HG03565 (cell line): ENCODE results near the gene MOB1B.

Experiments used
- ATAC-seq: cut with Tn5 transposase; IDR thresholded peaks from one replicate; pipeline ENCODE4 v1.9.1; 2021; ENCODE audit warnings: mild to moderate bottlenecking, moderate library complexity; ENCODE audit not compliant: unreplicated experiment

Gene MOB1B

DNA sequence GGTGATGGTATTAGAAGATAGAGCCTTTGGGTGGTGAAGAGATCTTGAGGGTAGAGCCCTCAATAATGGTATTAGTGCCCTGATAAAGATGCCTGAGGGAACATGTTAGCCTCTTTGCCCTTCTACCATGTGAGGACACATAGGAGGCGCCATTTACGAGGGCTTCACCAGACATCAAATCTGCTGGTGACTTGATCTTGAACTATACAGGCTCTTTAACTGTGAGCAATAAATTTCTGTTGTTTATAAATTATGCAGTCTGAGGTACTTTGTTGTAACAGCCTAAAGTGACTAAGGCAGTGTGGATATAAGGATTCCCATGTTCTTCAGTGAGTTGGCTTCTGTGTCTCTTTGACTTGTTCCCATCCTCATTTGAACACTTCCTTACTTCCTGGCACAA lies 11.8 kb downstream of the MOB1B start:
- ATAC-seq = no peak

DNA sequence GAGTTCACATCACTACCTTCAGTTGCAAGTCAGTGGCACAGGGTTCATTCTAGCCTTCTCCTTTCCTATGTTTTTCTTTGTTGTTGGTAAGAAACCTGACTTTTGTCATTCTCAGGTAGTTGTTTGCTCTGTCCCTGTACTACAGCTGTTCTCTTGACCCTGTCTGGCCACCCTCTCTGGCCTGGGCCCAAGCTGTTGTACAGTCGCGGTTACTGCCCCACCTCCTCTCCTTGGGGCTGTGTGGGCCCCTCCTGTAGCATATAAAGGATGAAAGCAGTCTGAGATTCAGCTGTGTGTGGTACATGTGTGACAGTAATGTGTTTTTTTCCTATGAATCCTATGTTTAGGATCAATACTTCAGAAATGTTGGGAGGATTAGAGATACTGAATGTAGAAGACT lies 12.5 kb downstream of the MOB1B start:
- ATAC-seq = no peak

DNA sequence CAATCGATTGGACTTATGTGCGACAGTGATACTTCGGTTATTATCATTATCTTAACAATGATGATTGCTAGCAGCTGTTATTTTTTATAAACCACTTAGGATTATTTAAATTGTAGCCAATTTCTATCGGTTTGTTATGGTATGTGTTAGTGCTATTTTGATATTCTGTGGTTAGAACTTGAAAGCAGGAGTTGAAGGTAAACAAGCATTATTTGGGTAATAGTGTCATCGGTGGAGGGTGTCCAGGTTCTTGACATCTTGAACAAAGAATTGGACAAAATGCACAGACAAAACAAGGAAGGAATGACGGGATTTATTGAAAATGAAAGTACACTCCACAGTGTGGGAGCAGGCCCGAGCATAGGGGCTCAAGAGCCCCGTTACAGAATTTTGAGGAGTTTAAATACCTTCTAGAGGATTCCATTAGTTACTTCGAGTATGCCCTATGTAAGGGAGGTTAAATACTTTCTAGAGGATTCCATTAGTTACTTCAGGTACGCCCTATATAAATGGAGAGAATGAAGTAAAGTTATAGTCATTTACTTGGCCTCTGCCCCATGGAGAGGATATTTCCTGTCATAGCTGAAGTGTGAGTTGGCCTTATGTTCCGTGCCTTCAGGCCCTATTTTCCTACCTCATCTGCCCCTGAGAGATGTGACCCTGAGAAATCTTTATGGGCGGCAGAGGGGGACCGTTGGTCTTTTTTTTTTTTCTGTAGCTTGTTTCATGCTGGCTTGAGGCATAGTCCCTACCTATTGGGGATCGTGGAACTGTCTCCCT lies 13.1 kb downstream of the MOB1B start:
- ATAC-seq = no peak

DNA sequence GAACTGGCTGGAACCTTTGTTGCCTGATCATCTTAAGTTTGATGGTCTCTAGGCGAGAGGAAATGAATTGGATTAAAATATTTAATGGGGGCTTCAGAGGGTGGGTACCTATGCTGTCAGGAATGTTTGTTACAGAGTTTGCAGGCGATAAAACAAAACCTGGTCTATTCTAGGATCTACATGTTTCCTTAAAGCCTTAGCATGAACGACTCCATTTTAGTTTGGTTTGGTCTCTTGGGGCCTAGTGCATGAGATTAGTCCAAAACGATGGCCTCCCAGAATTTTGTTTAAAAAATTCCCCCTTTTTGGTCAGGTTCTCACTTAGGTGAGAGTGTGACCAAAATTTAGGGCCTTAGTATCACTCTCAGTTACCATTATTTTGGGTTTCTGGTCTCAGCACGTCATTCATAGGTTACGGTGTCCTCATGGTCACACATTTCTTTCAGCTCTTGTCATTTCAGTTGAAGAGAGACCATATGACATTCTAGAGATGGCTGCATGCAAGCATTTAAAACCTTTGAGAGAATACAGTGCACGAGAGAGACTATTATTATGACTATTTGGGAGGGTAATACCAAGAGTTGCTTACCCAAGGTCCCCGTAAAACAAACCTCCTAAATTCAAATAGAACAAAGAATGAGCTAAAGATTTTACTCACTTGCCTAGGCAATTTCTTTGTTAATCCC lies 13.8 kb downstream of the MOB1B start:
- peak; percentile 49 for ATAC-seq

DNA sequence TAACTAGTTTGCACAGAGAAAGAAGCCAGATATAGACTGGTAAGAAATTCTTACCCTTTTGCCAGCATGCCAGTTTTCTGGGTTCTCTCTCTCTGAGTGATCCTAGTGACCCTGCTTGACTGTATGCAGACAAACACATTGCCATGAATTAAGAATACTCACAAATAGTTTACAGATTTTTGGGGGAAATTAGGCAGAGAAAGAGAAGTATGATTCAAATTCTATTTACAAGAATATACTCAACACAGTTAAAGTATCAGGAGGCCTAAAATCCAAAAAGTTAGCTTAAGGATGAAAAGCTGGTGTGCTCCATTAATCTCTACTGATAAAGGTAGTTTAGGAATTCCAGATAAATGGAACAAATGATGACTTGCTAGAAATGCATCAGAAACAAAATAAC lies 18.4 kb downstream of the MOB1B start:
- no peak for ATAC-seq

DNA sequence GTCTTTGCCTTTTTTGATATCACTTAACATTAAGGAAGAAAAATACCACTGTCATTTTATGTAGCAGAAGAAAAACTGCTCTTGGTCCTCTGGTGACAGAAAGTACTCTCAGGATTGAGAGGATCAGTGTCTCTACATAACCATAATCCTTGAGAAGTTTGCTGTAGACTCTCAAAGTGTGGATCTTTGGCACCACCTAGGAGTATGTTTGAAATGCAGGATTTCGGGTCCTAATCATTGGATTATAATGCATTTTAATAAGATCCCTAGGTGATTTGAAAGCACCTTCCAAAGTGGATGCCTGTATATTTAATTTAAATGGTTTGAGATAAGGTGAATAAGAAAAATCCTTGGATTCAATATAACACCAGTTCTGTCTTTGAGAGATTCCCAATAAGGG lies 23.2 kb downstream of the MOB1B start:
- no peak for ATAC-seq

DNA sequence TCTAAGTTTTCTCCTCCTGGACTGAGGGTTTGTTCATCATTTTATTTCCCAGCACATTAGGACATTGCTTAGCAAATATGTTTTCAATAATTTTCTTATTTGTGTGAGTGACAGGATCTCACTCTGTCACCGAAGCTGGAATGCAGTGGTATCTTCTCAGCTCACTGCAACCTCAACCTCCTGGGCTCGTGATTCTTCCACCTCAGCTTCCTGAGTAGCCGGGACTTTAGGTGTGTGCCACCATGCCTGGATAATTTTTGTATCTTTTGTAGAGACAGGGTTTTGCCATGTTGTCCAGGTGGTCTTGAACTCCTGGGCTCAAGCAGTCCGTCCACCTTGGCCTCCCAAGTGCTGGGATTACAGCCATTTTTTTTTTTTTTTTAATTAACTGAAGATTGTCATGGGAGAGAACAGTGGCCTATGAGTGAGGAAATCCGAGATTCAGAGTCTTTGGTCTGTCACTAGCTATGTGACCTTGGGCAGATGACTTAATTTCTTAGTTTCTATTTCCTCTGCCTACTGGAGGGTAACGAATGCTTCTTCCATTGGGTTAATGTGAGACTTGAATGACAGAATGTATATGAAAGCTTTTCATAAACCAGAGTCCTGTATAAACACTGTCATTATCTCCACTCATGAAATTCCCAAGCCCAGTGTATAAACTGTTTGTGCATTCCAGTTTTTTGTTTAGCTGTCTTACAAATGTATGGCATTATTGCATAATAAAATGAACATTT lies 23.9 kb downstream of the MOB1B start:
- ATAC-seq = peak; percentile 81

DNA sequence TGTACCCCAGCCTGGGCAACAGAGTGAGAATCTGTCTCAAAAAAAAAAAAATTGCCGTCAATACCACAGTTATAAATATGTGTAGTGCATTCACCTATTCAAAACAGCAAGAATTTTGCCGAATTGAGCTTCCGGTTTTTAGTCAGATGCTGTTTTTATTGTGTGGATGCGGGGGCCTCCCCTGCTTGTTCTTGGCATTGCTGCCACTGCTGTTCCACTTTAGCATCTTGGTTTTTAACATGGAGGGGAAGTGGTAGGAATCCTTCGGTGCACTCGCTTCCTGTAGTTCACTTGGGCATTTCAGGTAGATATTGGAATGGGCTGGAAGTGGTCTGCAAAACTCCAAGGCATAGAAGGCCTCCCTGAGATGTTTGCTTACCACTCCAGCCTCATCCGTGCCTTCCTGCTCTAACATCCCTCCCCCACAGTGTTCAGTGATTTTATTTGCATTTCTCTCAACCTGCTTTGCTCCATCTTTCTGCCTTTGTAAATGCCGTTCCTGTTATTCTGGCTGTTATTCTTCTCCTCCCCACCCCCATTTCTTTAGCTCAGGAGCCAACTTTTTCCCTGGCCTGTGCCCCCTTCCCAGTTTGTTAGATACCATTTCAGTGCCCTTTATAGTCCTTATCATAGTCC lies 25.5 kb downstream of the MOB1B start:
- ATAC-seq = peak; percentile 29

DNA sequence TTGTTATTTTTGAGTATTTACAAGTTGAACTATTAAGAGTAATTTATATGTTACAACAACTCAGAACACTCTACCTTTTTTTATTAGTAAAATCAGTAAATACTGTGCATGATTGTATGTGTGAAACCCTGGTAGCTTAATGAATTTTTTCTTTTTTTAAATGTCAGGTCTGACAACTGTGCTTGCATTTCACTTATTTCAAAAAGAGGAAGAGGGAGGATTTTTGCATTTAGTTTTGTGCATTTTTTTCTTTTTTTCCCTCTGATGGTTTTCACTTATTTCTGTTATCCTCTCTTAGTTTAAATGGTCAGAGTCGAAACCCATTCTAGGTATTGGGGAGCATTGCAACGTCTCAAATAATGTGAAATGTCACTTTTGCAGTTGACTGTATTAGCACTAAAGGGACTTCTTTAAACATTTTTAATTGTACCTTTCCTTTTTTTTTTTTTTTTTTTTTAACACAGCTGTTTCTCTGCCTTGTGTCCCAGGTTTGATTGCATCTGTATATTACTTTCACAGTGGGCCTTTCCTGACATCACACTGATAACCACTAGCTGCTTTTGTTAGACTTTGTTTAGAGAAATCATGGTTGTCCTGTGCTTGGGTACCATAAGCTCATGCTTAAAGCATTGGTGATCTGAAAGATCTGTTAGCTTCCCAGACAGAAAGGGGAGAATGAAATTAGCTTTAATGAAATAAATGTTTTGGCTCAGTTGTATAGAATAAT lies 28.5 kb downstream of the MOB1B start:
- ATAC-seq = no peak

DNA sequence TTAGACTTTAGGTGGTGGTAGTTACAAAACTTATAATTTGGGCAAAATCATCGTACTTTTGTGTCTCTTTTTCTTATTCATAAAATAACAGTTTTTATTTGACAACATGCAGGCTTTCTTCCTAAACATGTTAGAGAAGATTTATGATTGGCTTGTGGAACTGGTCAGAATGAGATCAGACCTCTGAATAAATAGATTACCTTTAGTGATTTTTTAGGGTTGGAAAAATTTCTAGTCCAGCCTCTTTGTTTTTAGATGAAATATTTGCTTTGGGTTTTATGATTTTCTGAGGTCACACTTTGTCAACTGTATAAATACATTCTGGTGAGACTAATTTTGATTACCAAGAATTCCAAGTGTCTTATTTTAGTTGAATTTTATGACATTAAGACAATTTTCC lies 29.2 kb downstream of the MOB1B start:
- no peak for ATAC-seq

DNA sequence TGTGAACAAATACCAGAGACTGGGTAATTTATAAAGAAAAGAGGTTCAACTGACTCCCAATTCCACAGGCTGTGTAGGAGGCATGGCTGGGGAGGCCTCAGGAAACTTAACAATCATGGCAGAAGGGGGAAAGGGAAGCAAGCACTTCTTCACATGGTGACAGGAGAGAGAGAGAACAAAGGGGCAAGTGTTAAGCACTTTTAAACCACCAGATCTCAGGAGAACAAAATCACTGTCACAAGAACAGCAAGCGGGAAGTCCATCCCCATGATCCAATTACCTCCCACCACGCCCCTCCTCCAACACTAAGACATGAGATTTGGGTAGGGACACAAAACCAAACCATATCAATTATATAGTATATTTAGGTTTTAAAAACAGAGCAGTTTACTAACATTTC lies 30.8 kb downstream of the MOB1B start:
- no peak for ATAC-seq

DNA sequence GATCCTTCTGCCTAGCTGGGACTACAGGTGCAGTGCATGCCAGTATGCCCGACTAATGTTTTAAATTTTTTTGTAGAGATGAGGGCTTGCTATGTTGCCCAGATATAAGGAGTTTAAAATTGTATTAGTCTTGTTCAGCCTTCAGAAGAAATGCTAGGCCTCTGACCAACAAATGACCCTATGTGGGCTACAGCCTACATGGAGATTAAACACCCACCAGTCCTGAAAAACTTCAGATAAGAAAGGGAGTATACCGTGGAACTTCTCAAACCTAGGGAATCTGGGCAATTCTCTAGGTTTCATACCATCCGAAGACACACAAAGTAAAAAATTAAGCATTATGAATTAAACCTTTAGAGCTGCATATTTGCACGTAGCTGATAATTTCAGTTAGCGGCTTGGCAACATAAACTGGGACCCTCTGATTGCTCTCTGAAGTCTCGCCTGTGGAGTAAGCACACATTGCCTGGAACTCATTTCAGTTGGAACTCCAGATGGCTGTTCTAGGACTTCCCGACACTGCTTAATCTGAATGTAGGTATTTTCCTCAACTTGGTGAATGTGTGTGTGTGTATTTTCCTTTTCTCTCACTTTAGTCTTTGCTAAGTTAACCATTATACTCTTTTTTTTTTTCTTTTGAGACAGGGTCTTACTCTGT lies 33.0 kb downstream of the MOB1B start:
- ATAC-seq = no peak

DNA sequence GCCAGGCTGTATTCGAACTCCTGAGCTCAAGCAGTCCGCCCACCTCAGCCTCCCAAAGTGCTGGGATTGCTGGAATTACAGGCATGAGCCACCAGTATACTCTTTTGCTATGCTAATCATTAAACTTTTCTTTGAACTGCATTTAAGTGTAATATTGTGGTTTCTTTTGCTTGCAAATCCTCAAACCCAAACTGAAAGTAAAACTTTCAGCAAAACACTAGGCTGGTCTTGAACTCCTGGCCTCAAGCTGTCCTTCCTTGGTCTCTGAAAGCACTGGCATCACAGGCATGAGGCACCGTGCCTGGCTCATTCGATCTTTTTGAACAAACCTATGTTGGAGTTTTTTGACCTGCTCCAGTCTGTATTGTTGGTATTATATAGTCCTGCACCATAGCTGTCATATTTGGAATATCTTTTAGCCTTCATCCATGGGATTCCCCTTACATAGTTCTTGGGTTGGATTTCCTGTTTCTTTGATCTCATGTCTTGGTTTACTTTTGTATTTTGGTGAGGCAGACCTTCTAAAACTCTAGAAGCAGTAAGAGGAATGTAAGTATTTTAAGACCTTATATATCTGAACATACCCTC lies 34.1 kb downstream of the MOB1B start:
- no peak for ATAC-seq

DNA sequence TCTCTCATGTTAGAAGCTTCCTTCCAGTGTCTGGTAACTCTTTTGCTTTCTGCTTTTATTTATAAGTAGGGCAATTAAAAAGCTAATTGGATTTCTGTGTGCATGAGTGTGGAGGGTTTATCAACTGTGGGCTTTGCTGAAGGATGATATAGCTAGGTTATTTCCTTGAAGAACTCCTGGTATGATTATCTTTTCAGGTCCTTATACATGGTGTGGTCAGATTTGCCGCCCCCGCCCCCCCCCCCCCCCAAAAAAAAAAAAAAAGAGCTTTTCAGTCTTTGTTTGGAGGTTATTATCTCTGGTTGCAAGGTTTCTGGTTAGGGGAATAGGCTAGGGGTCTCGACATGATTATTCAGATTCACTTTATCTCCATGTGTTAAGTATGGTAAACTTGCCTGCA lies 35.9 kb downstream of the MOB1B start:
- no peak for ATAC-seq

DNA sequence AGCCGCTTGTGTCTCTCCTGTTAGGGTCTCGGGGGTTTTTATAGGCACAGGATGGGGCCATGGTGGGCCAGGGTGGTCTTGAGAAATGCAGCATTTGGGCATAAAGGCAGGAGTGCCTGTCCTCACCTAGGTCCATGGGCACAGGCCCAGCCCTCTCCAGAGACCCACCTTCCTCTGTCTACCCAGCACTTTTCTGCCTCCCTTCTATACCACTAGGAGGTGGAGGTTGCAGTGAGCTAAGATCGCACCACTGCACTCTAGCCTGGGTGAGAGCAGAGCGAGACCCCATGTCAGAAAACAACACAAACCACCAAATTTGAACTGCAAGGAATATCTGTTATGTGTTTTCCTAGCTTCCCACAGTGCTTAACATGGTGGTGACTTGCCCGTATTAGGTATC lies 38.0 kb downstream of the MOB1B start:
- ATAC-seq = no peak

DNA sequence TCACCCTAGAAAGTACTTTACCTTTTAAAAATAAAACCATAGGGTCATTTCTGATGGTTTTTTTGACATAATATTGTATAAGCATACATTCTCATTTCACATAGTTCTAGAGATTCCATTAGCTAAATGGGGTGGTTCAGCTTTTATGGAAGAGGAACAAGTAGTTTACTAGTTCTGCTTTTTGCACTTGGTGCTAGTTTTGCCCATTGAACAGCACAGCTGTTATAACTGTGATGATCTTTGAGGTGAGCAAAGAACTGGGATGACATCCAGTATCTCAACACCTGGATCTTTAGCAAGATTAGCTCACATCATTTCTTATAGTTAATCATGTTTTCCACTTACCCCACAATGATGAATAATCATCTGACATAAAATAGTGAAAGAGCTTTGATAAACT lies 40.9 kb downstream of the MOB1B start:
- peak; percentile 69 for ATAC-seq

DNA sequence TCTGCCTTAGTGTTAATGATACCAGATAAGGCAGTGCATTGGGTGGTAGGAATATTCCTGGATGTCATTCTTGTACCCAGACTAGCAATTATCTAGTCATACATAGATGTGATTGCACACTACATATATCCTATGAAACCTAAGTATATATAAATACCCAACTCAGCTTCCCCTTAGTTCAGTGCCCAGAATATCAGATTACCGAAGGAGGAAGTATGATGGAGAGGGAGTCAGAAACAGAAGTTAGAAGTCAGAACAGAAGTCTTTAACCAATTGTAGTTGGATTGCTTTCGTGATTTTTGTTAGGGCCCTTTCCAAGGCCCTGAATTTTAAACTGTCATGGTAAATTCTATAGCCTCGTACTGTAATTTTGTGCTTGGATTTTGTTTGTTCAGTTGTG lies 42.9 kb downstream of the MOB1B start:
- ATAC-seq = peak; percentile 48

DNA sequence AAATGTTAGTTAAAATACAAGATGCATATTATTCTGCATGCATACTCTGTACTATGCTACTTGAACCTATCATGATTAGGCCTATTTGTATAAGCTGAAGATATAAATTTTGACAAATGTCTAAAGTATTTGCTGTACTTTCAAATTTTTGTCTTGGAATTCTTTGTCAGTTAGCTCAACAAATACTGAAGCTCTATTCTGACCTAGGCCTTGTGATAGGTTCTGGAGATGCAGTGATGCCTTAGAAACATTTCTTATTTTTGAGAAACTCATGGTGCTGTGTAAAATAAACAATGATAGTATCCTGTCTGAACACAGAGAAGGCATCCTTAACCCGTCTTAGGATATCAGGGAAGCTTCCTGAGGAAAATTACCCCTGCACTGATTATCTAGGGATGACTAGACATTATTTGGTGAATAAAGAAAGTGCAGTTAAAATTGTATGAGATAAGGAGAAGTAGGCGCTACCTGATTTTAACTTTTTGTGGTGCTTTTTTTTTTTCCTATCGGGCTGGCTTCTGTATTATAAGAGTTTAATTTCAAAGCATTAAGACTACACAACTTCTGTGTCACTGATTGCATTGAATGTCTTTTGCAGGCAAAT lies 43.4 kb downstream of the MOB1B start:
- peak; percentile 1 for ATAC-seq

DNA sequence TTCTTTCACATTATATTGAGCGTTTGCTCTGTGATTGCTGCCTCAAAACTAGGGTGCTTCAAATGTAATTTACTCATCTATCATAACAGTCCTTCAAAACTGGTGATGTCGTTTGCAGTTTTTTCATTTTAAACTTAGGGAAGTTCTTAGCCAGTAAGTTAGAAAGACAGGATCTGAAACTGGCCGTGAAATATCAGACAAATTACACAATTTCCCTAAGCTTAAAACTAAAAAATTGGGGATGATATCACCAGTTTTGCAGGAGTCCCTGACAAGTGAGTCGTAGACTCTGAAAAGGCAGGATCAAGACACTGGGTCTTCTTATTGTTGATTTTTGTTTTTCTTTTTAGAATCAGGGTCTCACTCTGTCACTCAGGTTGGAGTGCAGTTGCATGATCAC lies 44.8 kb downstream of the MOB1B start:
- ATAC-seq = no peak
